ENCODE measurements around the gene ADCY5.
"Not testable (repeated sequence)": the region's sequence is repeated elsewhere in the genome, so short reads cannot be mapped to it uniquely, and the experiment has no call there.

The ADCY5 gene

GRCh38 chr3:123448536-123449101 lies at the start of gene ADCY5:
Gene ADCY5 (minus strand): TSS chr3:123449090. CDS start chr3:123448545, 545 bp downstream.
- Mint-ChIP-seq H3K4me1 (no peaks in the 10 kb centered on the region), H3K4me3 (peak within 1 kb of the TSS; percentile 77), H3K9me3 (no peaks in the 10 kb centered on the region), H3K27ac (no peak within 1 kb of the TSS), H3K27me3 (peaks cover 31% of the 10 kb centered on the region), H3K36me3 (no peaks in the 10 kb centered on the region)
- DNase-seq (ENCODE audit: low spot score in 2 of 2) (peak; percentile 5 to 27), ATAC-seq (ENCODE audit: low read depth) (no peak)

DNA sequence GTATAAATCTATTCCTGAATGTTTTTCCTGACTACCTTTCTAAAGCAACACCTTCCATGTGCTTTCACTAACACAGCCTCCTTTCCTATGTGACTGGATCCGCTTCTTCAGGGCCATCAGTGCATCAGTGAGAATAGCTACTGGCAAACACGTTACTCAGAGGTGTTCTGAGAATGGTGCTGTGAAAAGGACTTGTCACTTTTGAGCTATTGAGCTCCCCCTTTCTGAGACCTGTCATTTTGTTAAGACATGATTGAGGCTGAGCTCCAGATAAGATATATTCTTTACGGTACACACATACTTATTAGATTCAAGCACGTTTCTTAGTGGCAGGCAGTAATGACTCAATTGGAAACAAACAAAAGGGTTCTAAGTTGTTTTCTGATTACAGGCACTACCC lies 45.0 kb upstream of the ADCY5 start:
- no peaks in the 10 kb centered on the region for H3K9me3 Mint-ChIP-seq
- H3K4me1 Mint-ChIP-seq = no peaks in the 10 kb centered on the region
- H3K27me3 Mint-ChIP-seq = no peaks in the 10 kb centered on the region
- ATAC-seq (ENCODE audit: low read depth) = no peak
- H3K4me3 Mint-ChIP-seq = no peak overlapping the region
- H3K27ac Mint-ChIP-seq = no peak overlapping the region
- H3K36me3 Mint-ChIP-seq = peaks cover 21% of the 10 kb centered on the region
- no peak for DNase-seq (ENCODE audit: low spot score in 2 of 2)

- no peaks in the 10 kb centered on the region for H3K9me3 Mint-ChIP-seq
- peaks cover 18% of the 10 kb centered on the region for H3K36me3 Mint-ChIP-seq
- no peak overlapping the region for H3K27ac Mint-ChIP-seq
- H3K4me1 Mint-ChIP-seq = no peaks in the 10 kb centered on the region
- H3K4me3 Mint-ChIP-seq = no peak overlapping the region
- no peaks in the 10 kb centered on the region for H3K27me3 Mint-ChIP-seq
- DNase-seq (ENCODE audit: low spot score in 2 of 2) (no peak), ATAC-seq (ENCODE audit: low read depth) (no peak)
These were observed 43.2 kb upstream of the ADCY5 start for GRCh38 chr3:123491966-123492587.

DNA sequence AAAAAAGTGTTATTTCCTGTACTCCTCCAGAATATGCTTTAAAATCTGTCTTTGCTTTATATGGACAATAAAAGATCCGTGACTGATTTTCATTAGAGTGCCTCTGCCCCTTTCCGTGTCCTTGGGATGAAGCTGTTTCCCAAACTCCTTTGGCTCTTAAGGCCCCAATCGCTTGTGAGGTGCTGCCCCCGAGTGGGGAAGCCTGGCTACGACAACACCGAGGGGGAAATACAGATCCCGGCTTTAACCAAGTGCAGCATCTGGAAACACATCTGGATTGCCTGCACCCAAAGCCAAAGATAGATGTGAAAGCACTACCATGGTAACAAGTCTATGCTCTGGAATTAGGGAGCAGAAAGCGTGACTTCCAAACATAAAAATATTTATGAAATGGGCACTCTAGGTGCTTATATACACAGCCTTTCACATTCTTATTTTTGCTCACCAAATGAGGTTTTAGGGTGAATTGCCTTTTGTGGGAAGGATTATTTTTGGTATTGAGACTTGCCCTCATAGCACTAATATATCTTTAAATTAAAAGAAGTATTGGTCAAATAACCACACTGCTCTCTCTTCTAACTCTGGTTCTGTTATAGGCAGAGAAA lies 40.6 kb upstream of the ADCY5 start:
- ATAC-seq (ENCODE audit: low read depth) (peak; percentile 37), DNase-seq (ENCODE audit: low spot score in 2 of 2) (peak; percentile 9 to 35)
- no peaks in the 10 kb centered on the region for H3K4me1 Mint-ChIP-seq
- H3K27ac Mint-ChIP-seq = no peak overlapping the region
- H3K9me3 Mint-ChIP-seq = no peaks in the 10 kb centered on the region
- peaks cover 3% of the 10 kb centered on the region for H3K27me3 Mint-ChIP-seq
- H3K36me3 Mint-ChIP-seq = peaks cover 14% of the 10 kb centered on the region
- H3K4me3 Mint-ChIP-seq = no peak overlapping the region

GRCh38 chr3:123488645-123489347 lies 39.9 kb upstream of the ADCY5 start:
- no peaks in the 10 kb centered on the region for H3K9me3 Mint-ChIP-seq
- peaks cover 10% of the 10 kb centered on the region for H3K36me3 Mint-ChIP-seq
- H3K27ac Mint-ChIP-seq = no peak overlapping the region
- no peak overlapping the region for H3K4me3 Mint-ChIP-seq
- peaks cover 3% of the 10 kb centered on the region for H3K27me3 Mint-ChIP-seq
- DNase-seq (ENCODE audit: low spot score in 2 of 2) (no peak), ATAC-seq (ENCODE audit: low read depth) (no peak)
- H3K4me1 Mint-ChIP-seq = no peaks in the 10 kb centered on the region

DNA sequence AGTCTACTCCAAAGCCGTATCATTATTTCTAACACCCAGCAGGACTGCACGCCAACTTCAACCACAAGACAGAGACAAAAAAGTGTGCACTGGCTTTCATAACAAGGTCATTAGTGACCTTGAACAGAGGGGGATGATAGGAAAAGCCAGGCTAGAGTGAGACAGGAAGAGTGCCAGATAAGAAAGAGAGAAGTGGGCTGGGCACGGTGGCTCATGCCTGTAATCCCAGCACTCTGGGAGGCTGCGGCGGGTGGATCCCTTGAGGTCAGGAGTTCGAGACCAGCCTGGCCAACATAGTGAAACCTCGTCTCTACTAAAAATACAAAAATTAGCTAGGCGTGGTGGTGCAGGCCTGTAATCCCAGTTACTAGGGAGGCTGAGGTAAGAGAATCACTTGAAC lies 38.2 kb upstream of the ADCY5 start:
- not testable (repeated sequence) for H3K27ac Mint-ChIP-seq; H3K4me1 Mint-ChIP-seq; H3K4me3 Mint-ChIP-seq; ATAC-seq (ENCODE audit: low read depth); H3K36me3 Mint-ChIP-seq; H3K9me3 Mint-ChIP-seq; DNase-seq (ENCODE audit: low spot score in 2 of 2); H3K27me3 Mint-ChIP-seq

DNA sequence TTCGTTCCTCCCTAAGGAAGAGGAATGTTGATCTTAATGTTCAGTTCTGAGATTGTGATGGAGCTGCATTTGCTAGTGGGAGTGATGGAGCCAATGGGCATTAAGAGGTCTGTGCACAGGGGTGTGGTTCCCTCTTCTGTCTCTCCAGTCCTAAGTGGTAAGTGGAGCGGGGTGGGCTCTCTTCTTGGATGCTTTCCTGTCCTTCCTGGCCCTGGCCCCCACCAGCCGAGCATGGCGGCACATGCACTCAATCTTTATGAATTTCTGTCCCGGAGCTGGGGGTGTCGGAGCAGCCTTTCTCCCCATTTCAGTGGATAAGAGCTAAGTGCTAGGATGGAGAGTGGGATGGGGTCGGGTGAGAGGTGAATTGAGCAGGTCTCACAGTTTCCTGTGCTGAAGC lies 37.6 kb upstream of the ADCY5 start:
- Mint-ChIP-seq H3K4me1 (no peaks in the 10 kb centered on the region), H3K4me3 (no peak overlapping the region), H3K36me3 (peaks cover 3% of the 10 kb centered on the region), H3K27me3 (peaks cover 3% of the 10 kb centered on the region), H3K9me3 (no peaks in the 10 kb centered on the region), H3K27ac (no peak overlapping the region)
- DNase-seq (ENCODE audit: low spot score in 2 of 2) (no peak), ATAC-seq (ENCODE audit: low read depth) (no peak)

DNA sequence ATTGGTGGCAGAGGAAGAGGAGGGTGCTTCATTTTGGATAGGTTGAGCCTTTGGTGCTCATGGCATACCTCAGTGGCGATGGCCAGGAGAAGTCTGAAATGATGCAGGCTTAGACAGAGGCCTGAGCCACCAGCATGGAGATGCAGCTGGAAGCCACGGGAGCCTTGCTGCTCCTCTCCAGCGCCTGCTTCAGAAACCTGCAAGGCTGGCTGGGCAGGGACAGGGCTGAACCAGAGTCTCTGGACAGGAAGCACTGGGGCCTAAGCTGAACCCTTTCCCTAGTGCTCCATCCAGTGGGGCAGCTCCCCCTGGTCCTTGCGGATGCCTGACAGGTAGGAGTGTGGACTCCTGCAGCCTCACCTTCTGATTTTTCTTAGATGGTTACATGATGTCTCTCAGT lies 36.7 kb upstream of the ADCY5 start:
- no peak overlapping the region for H3K27ac Mint-ChIP-seq
- peaks cover 3% of the 10 kb centered on the region for H3K27me3 Mint-ChIP-seq
- ATAC-seq (ENCODE audit: low read depth) (no peak), DNase-seq (ENCODE audit: low spot score in 2 of 2) (no peak)
- no peaks in the 10 kb centered on the region for H3K36me3 Mint-ChIP-seq
- no peak overlapping the region for H3K4me3 Mint-ChIP-seq
- H3K4me1 Mint-ChIP-seq = peaks cover 2% of the 10 kb centered on the region
- no peaks in the 10 kb centered on the region for H3K9me3 Mint-ChIP-seq

- Mint-ChIP-seq H3K9me3 (no peaks in the 10 kb centered on the region), H3K36me3 (no peaks in the 10 kb centered on the region), H3K4me3 (no peak overlapping the region), H3K27me3 (peaks cover 3% of the 10 kb centered on the region), H3K4me1 (peaks cover 2% of the 10 kb centered on the region), H3K27ac (no peak overlapping the region)
- ATAC-seq (ENCODE audit: low read depth) (no peak), DNase-seq (ENCODE audit: low spot score in 2 of 2) (no peak)
These were observed 34.3 kb upstream of the ADCY5 start for GRCh38 chr3:123483146-123483545.

DNA sequence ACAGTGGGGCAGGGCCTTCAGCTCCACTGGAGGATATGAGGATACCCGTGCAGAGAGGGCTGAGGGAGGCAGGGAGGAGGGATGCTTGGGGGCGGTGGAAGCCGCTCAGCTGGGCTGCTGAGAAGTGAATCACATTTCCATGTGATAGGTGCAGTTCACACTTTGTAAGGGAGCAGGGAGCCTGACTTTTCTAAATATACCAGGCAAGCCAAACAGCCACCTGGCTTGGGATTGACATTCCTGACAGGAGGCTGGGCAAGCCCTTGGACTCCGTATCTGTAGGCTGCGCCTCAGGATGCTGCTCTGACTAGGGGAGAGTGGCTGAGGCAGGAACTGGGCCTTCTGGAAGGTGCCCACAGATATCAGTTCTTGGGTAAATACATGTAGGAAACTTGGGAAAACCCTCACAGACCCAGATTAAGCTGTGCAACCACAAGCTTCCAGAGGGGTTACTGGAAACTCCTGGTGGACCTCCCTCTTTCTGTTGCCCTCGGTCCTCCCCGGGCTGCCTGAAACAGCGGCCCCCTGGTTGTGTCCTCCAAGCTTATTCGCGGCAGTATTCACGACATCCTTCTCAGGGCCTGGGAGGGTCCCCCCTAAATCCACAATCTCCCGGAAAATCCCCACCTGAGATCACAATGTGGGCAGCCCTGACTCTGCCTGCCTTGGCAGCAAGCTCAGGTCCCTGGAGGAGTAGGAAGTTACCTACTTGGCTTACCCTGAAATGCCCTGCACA lies 33.0 kb upstream of the ADCY5 start:
- Mint-ChIP-seq H3K4me3 (no peak overlapping the region), H3K9me3 (no peaks in the 10 kb centered on the region), H3K27ac (no peak overlapping the region), H3K4me1 (peaks cover 2% of the 10 kb centered on the region), H3K36me3 (no peaks in the 10 kb centered on the region), H3K27me3 (peaks cover 6% of the 10 kb centered on the region)
- no peak for ATAC-seq (ENCODE audit: low read depth)
- DNase-seq (ENCODE audit: low spot score in 2 of 2) = no peak

DNA sequence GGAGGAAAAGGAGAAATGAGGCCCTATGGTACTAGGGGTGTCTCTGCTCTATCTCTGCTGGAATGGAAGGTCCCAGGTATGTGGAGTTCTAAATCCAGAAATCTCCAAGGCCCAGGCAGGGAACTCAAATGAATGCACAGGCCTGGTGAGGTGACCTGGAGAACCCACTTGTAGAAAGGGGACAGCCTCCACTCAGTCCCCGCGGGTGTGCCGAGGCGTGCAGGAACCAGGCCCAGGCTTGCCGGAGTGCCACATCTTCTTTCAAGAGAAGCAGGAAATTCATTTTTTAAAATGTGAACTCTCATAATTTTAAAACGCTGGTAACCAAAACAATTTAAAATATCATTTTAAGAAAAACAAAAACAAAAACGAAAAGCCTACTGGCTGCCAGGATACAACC lies 32.2 kb upstream of the ADCY5 start:
- no peak for ATAC-seq (ENCODE audit: low read depth)
- Mint-ChIP-seq H3K36me3 (no peaks in the 10 kb centered on the region), H3K4me3 (no peak overlapping the region), H3K9me3 (no peaks in the 10 kb centered on the region), H3K27me3 (peaks cover 8% of the 10 kb centered on the region), H3K27ac (no peak overlapping the region), H3K4me1 (peaks cover 2% of the 10 kb centered on the region)
- no peak for DNase-seq (ENCODE audit: low spot score in 2 of 2)

GRCh38 chr3:123480428-123480827 lies 31.5 kb upstream of the ADCY5 start:
- ATAC-seq (ENCODE audit: low read depth) (no peak), DNase-seq (ENCODE audit: low spot score in 2 of 2) (no peak)
- H3K27me3 Mint-ChIP-seq = peaks cover 9% of the 10 kb centered on the region
- no peaks in the 10 kb centered on the region for H3K36me3 Mint-ChIP-seq
- no peaks in the 10 kb centered on the region for H3K9me3 Mint-ChIP-seq
- H3K4me3 Mint-ChIP-seq = no peak overlapping the region
- peaks cover 2% of the 10 kb centered on the region for H3K4me1 Mint-ChIP-seq
- no peak overlapping the region for H3K27ac Mint-ChIP-seq

DNA sequence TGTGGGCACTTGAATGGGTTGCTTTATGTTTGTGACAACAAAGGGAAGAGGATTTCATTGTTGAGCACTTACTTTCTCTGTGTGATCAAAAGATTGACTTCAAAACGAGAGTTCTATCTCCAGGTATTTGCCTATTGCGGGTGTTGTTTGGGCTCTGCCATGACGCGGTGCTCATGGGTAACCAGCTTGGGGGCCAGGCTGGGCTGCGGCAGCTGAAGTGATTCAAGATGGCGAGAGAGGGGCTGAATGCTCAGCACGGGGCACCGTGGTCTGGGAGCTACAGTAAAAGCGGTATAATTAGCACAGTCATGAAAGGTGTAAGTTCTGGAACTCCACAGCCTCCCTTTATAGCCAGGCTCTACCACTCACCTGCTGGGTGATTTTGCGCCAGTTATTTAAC lies 31.0 kb upstream of the ADCY5 start:
- no peaks in the 10 kb centered on the region for H3K36me3 Mint-ChIP-seq
- no peak overlapping the region for H3K4me3 Mint-ChIP-seq
- no peak overlapping the region for H3K27ac Mint-ChIP-seq
- ATAC-seq (ENCODE audit: low read depth) (no peak), DNase-seq (ENCODE audit: low spot score in 2 of 2) (no peak)
- H3K27me3 Mint-ChIP-seq = peaks cover 9% of the 10 kb centered on the region
- H3K4me1 Mint-ChIP-seq = peaks cover 2% of the 10 kb centered on the region
- no peaks in the 10 kb centered on the region for H3K9me3 Mint-ChIP-seq

DNA sequence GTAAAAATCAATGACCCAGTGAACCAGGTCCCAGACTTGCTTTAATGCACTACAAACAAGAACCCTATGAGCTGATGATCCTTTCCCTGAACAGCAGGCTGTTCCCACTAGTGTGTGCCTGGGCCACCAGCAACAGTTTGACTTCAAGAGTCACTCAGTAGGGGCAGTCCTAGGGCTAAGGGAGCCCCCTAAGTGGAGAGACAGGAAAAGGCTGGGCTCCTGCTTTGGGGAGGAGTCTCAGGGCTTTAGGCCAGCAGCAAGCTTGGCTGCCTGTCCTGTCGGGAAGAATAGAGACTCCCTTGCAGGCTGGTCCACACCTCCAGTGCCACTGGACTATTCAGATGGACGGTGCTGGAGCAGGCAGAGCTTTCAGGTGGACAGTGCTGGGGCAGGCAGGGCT lies 29.4 kb upstream of the ADCY5 start:
- no peak overlapping the region for H3K4me3 Mint-ChIP-seq
- no peaks in the 10 kb centered on the region for H3K9me3 Mint-ChIP-seq
- no peak overlapping the region for H3K27ac Mint-ChIP-seq
- H3K36me3 Mint-ChIP-seq = no peaks in the 10 kb centered on the region
- ATAC-seq (ENCODE audit: low read depth) = no peak
- DNase-seq (ENCODE audit: low spot score in 2 of 2) = no peak
- peaks cover 2% of the 10 kb centered on the region for H3K4me1 Mint-ChIP-seq
- peaks cover 10% of the 10 kb centered on the region for H3K27me3 Mint-ChIP-seq
